ENCODE data around the gene RASSF10. TPM values are rescaled to one million over a fixed set of nuclear protein-coding genes. Genes with fewer than 3 reads are reported as not detected.

The RASSF10 gene
- total RNA-seq, 4 donors from 2014 or later: 0.27 to 1.3 TPM; not detected in 2

DNA sequence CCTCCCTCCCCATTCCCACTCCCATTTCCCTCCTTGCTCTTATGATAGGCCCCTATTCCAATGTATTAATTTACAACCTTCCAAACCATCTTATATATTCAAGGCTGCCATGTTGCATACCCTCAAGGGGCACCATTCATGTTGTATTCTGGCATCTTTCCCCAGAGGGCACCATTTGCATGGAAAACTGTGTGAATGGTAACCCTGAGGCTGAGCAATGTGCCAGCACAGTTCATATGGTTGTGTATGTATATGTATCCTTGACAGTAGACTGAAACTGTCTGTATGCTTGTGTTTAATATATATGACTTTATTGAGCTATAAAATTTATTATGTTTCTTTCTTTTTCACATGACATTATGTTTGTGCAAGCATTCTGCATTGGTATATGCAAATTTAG lies 7.3 kb downstream of the RASSF10 start:
- no peaks in the 10 kb centered on the region for H3K4me1 ChIP-seq
- no peak overlapping the region for H3K27ac ChIP-seq
- ATAC-seq: no peak
- H3K9me3 ChIP-seq: no peaks in the 10 kb centered on the region
- peaks cover 48% of the 10 kb centered on the region for H3K27me3 ChIP-seq
- TF ChIP-seq, protein P1, sequence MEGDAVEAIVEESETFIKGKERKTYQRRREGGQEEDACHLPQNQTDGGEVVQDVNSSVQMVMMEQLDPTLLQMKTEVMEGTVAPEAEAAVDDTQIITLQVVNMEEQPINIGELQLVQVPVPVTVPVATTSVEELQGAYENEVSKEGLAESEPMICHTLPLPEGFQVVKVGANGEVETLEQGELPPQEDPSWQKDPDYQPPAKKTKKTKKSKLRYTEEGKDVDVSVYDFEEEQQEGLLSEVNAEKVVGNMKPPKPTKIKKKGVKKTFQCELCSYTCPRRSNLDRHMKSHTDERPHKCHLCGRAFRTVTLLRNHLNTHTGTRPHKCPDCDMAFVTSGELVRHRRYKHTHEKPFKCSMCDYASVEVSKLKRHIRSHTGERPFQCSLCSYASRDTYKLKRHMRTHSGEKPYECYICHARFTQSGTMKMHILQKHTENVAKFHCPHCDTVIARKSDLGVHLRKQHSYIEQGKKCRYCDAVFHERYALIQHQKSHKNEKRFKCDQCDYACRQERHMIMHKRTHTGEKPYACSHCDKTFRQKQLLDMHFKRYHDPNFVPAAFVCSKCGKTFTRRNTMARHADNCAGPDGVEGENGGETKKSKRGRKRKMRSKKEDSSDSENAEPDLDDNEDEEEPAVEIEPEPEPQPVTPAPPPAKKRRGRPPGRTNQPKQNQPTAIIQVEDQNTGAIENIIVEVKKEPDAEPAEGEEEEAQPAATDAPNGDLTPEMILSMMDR (IDR thresholded peaks at IDR 0.05): no peak
- TF ChIP-seq POLR2AphosphoS5 (IDR thresholded peaks at IDR 0.05) (no peak), EP300 (IDR thresholded peaks at IDR 0.05) (no peak), POLR2A (IDR thresholded peaks at IDR 0.05) (no peak)
- no peaks in the 10 kb centered on the region for H3K36me3 ChIP-seq
- no peak overlapping the region for H3K4me3 ChIP-seq

DNA sequence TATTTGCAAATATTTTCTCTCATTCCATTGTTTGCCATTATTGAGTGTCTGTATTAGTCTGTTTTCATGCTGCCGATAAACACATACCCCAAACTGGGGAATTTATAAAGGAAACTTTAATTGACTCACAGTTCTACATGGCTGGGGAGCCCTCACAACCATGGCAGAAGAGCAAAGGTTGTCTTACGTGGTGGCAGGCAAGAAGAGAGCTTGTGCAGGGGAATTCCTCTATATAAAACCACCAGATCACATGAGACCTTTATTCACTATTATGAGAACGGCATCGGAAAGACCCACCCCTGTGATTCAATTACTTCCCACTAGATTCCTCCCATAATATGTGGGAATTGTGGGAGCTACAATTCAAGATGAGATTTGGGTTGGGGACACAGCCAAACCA lies 10.2 kb downstream of the RASSF10 start:
- Histone ChIP-seq H3K36me3 (no peaks in the 10 kb centered on the region), H3K27me3 (peaks cover 19% of the 10 kb centered on the region), H3K27ac (no peak overlapping the region), H3K4me1 (no peaks in the 10 kb centered on the region), H3K9me3 (no peaks in the 10 kb centered on the region), H3K4me3 (no peak overlapping the region)
- ATAC-seq: no peak
- TF ChIP-seq POLR2A (IDR thresholded peaks at IDR 0.05): no peak
- TF ChIP-seq, protein P1 (IDR thresholded peaks at IDR 0.05): no peak
- no peak for TF ChIP-seq EP300 (IDR thresholded peaks at IDR 0.05)
- no peak for TF ChIP-seq POLR2AphosphoS5 (IDR thresholded peaks at IDR 0.05)
- 77 to 96% methylated on average over 3 of the region's 4 CpGs for WGBS, 2 donors (ENCODE audit: low coverage in 1 of 2)

DNA sequence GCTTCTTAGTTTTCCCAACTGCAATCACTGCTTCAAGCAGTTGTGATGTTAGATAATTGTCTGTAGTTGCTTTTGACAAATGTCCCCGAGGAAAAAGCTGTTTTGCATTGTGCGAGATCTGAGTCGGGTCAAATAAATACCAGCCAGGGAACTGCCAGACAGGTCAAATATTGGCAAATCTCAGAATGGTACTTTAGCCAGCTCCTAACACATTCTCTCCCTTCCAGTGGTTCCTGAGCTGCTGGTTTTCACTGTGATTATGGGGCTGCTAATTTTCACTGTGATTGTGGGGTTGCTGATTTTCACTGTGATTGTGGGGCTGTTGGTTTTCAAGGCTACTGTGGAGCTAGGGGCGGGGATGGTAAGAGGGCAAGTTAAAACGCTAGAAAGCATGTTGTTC lies 14.3 kb downstream of the RASSF10 start:
- 73 to 75% methylated on average over 5 of the region's 5 CpGs for WGBS, 2 donors (ENCODE audit: low coverage in 1 of 2)
- no peak overlapping the region for H3K27ac ChIP-seq
- H3K4me1 ChIP-seq: no peaks in the 10 kb centered on the region
- TF ChIP-seq POLR2A (IDR thresholded peaks at IDR 0.05): no peak
- no peak for TF ChIP-seq EP300 (IDR thresholded peaks at IDR 0.05)
- TF ChIP-seq POLR2AphosphoS5 (IDR thresholded peaks at IDR 0.05): no peak
- TF ChIP-seq, protein P1 (IDR thresholded peaks at IDR 0.05): no peak
- no peaks in the 10 kb centered on the region for H3K9me3 ChIP-seq
- H3K27me3 ChIP-seq: peaks cover 6% of the 10 kb centered on the region
- no peaks in the 10 kb centered on the region for H3K36me3 ChIP-seq
- no peak overlapping the region for H3K4me3 ChIP-seq
- ATAC-seq: no peak

DNA sequence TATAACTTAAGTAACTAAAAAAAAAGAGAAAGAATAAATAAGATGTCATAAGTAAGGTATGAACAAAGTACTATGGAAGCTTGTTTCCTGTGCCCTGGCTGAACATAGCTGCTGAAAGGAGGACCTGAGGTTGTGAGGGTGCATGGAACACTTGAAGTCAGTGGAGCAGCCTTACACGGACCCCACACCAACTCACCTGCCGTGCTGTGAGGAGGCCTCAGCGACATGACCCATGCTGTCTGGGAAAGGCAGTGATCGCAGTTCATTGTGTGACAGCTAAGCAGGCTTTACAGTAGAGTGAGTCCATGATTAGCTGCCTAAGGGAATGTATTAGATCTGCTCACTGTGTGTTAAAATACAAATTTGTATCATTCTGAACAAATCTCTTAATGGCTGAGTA lies 17.6 kb downstream of the RASSF10 start:
- H3K4me1 ChIP-seq: no peaks in the 10 kb centered on the region
- TF ChIP-seq, protein P1 (IDR thresholded peaks at IDR 0.05): no peak
- TF ChIP-seq POLR2A (IDR thresholded peaks at IDR 0.05) (no peak), EP300 (IDR thresholded peaks at IDR 0.05) (no peak), POLR2AphosphoS5 (IDR thresholded peaks at IDR 0.05) (no peak)
- 75 to 78% methylated on average over 4 of the region's 4 CpGs for WGBS, 2 donors (ENCODE audit: low coverage in 1 of 2)
- no peaks in the 10 kb centered on the region for H3K36me3 ChIP-seq
- ATAC-seq: no peak
- no peak overlapping the region for H3K4me3 ChIP-seq
- no peaks in the 10 kb centered on the region for H3K9me3 ChIP-seq
- peaks cover 17% of the 10 kb centered on the region for H3K27me3 ChIP-seq
- H3K27ac ChIP-seq: no peak overlapping the region

DNA sequence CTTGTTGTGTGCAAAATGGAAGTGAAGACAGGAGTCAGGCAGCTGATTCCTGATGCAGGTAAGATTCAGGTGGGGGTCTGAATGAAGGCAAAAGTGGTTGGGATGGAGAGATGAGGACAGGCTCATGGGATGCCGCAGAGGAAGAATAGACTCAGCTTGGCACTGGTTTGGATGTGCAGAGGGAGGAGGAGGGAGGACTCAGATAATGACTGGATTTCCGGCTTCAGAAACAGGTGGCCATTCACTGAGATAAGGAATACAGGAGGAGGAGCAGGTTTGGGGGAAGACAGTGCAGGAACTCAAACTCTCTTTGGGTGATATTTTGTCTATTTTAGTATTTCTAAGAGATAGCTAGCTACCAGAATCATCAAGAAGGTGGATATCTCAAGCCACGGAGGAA lies 19.2 kb downstream of the RASSF10 start:
- H3K9me3 ChIP-seq: no peaks in the 10 kb centered on the region
- H3K27ac ChIP-seq: no peak overlapping the region
- no peak overlapping the region for H3K4me3 ChIP-seq
- no peaks in the 10 kb centered on the region for H3K36me3 ChIP-seq
- peaks cover 17% of the 10 kb centered on the region for H3K27me3 ChIP-seq
- no peak for ATAC-seq
- TF ChIP-seq POLR2A (IDR thresholded peaks at IDR 0.05): no peak
- no peak for TF ChIP-seq POLR2AphosphoS5 (IDR thresholded peaks at IDR 0.05)
- TF ChIP-seq, protein P1 (IDR thresholded peaks at IDR 0.05): no peak
- TF ChIP-seq EP300 (IDR thresholded peaks at IDR 0.05): no peak
- WGBS, 2 donors (ENCODE audit: low coverage in 1 of 2): 59 to 95% methylated on average over 3 of the region's 3 CpGs
- no peaks in the 10 kb centered on the region for H3K4me1 ChIP-seq

Data from gastroesophageal sphincter (tissue), 4 donors.